HepG2 (cell line): ENCODE data around the gene SIN3A. TPM values are rescaled to one million over a fixed set of nuclear protein-coding genes. Genes with fewer than 3 reads are reported as not detected.
A peak's percentile ranks its signal among the peaks of the same experiment; 100 is the strongest.

Experiments
- ATAC-seq: fragments of 200-7000 bp; cut with Tn5 transposase; 3 replicates; pipeline ENCODE4 v1.9.1; 2020; ENCODE audit warnings: mild to moderate bottlenecking, moderate library complexity
- BruUV-seq: library from RNA; stranded (reverse); fragments of 400-500 nt; replicated peaks from 2 replicates; lab custom pipeline; 2021; lab: Mats Ljungman, UMichigan
- CTCF ChIA-PET: fragments of 300-600 bp; formaldehyde crosslinking; extraction: SDS; loops from one replicate; lab custom pipeline; 2021; ENCODE audit warnings: low total read pairs, inconsistent platforms, low intra/inter-chr PET ratio; lab: Yijun Ruan, JAX
- POLR2A ChIA-PET: fragments of 350-600 bp; sonication (Branson Sonifier 250); formaldehyde crosslinking; loops from one replicate; lab custom pipeline; 2020; ENCODE audit warnings: antibody characterized with exemption, inconsistent platforms; lab: Yijun Ruan, JAX
- DNase-seq: peaks from one replicate; pipeline ENCODE4 v3.0.0-alpha.2; 2015; ENCODE audit warnings: low spot score
- FAIRE-seq: peaks from 3 replicates; lab custom pipeline; 2011; peaks lifted over from hg19 to GRCh38; lab: Jason Lieb, UNC
- H2AFZ ChIP-seq: one replicate; pipeline ENCODE4 v1.6.1; 2011; ENCODE audit warnings: low read length, inconsistent platforms
- H3K27ac ChIP-seq: fragments of 300-600 bp; 3 replicates; pipeline ENCODE4 v1.8.0; 2011; ENCODE audit warnings: mixed run types, mild to moderate bottlenecking, mixed read lengths, low read length, inconsistent platforms; ENCODE audit not compliant: insufficient read depth; ENCODE audit errors: extremely low read length
- H3K27me3 ChIP-seq, 2 experiments: fragments of 200-600 bp in 1 of 2; 2 replicates in 1 of 2; 3 replicates in 1 of 2; pipeline versions ENCODE4 v1.6.0 to v1.8.0; 2011; ENCODE audit warnings: low read length in 2 of 2, mild to moderate bottlenecking in 2 of 2, moderate library complexity in 2 of 2, inconsistent platforms in 1 of 2; ENCODE audit not compliant: insufficient read depth in 2 of 2, control insufficient read depth in 1 of 2
- H3K36me3 ChIP-seq, 2 experiments: fragments of 200-600 bp in 1 of 2; replicated peaks in 1 of 2; 2 replicates in 1 of 2; 3 replicates in 1 of 2; pipeline versions ENCODE4 v1.5.1 to v1.8.0; 2011; ENCODE audit warnings: low read length in 2 of 2, inconsistent platforms in 1 of 2; ENCODE audit not compliant: insufficient read depth in 2 of 2, control insufficient read depth in 1 of 2
- H3K4me1 ChIP-seq: 2 replicates; pipeline ENCODE4 v1.5.1; 2012; ENCODE audit warnings: low read length, inconsistent platforms; ENCODE audit not compliant: insufficient read depth
- H3K4me2 ChIP-seq: 2 replicates; pipeline ENCODE4 v1.6.0; 2011; ENCODE audit warnings: low read depth, low read length, inconsistent platforms
- H3K4me3 ChIP-seq, 3 experiments: fragments of 200-600 bp in 1 of 3; sonication (generic), shearing (Covaris generic) in 1 of 3; replicated peaks in 1 of 3; 2 replicates each; pipeline ENCODE4 v1.5.1; 2011 to 2016; ENCODE audit warnings: low read length in 3 of 3, inconsistent platforms in 2 of 3, low read depth in 2 of 3, mild to moderate bottlenecking in 2 of 3, control low read depth in 1 of 3, mixed read lengths in 1 of 3; ENCODE audit not compliant: insufficient read depth in 1 of 3
- H3K79me2 ChIP-seq: one replicate; pipeline ENCODE4 v1.6.1; 2011; ENCODE audit warnings: low read length, inconsistent platforms; ENCODE audit not compliant: insufficient read depth
- H3K9ac ChIP-seq: 2 replicates; pipeline ENCODE4 v1.6.0; 2011; ENCODE audit warnings: mild to moderate bottlenecking, low read depth, low read length, inconsistent platforms; ENCODE audit not compliant: insufficient read depth
- H3K9me3 ChIP-seq: 2 replicates; pipeline ENCODE4 v1.5.1; 2012; ENCODE audit warnings: mild to moderate bottlenecking, low read length
- H4K20me1 ChIP-seq: 2 replicates; pipeline ENCODE4 v1.6.0; 2011; ENCODE audit warnings: inconsistent platforms, mild to moderate bottlenecking, low read length, moderate library complexity; ENCODE audit not compliant: insufficient read depth
- AGO2 ChIP-seq: fragments of 200-400 bp; formaldehyde crosslinking; optimal IDR thresholded peaks from 2 replicates; pipeline ENCODE3; 2017; ENCODE audit warnings: mild to moderate bottlenecking, low read depth, low read length, moderate library complexity
- AHDC1 ChIP-seq: sonication (generic); formaldehyde crosslinking; IDR thresholded peaks from 2 replicates; pipeline ENCODE4 v1.5.1; 2020; ENCODE audit warnings: mild to moderate bottlenecking, missing genetic modification reagents, borderline replicate concordance
- SAP130 ChIP-seq: IDR thresholded peaks from 2 replicates; pipeline ENCODE4 v1.6.1; 2016; ENCODE audit warnings: low read depth
- TRIM24 ChIP-seq: sonication (generic); formaldehyde crosslinking; IDR thresholded peaks from 2 replicates; pipeline ENCODE4 v1.8.0; 2022; ENCODE audit warnings: mild to moderate bottlenecking, missing genetic modification reagents
- WGBS: methylation state at CpG from one replicate; pipeline ENCODE4 v1.1.6; 2017; ENCODE audit warnings: low lambda C conversion rate; 5-methylcytosine and 5-hydroxymethylcytosine counted together
- in situ Hi-C: cut with HindIII; loops from 2 replicates; pipeline ENCODE4 v1.10.0; 2017; ENCODE audit warnings: low pct_unique_long_range_greater_than_20kb; ENCODE audit not compliant: extremely low pct_ligation_motif_present
- intact Hi-C: fragments of 100-400 bp; cut with micrococcal nuclease; formaldehyde crosslinking; loops from one replicate; pipeline ENCODE4 v1.10.0; 2022; ENCODE audit not compliant: unreplicated experiment
- polyA plus RNA-seq, 8 experiments: library from polyadenylated mRNA; depleted of rRNA in 3 of 8; stranded (reverse) in 7 of 8; unstranded in 1 of 8; fragments of >200 nt; fragmentation: Illumina TruSeq in 4 of 8; extraction: Trizol in 4 of 8; gene quantifications; 2 replicates each; pipeline versions ENCODE4 v1.2.1 to v1.2.3, GENCODE V29; 2011 to 2016; ENCODE audit warnings: low read depth in 4 of 8, missing spikeins in 1 of 8, mixed read lengths in 1 of 8; ENCODE audit not compliant: insufficient read depth in 1 of 8
- total RNA-seq, 5 experiments: library from RNA; depleted of rRNA; stranded (reverse); fragments of >200 nt; fragmentation: Illumina TruSeq; extraction: Trizol; gene quantifications; 2 replicates each; pipeline ENCODE4 v1.2.3, GENCODE V29; 2016; ENCODE audit warnings: low read depth in 1 of 5
- TF ChIP-seq, protein P1 (sequence below): sonication (generic); formaldehyde crosslinking; IDR thresholded peaks from 2 replicates; pipeline ENCODE4 v1.4.0; 2020; ENCODE audit warnings: missing genetic modification reagents

Gene SIN3A
- total and polyA plus RNA-seq, 2 of the 13 experiments (the other 11 are each of a cell fraction or from before 2014, with no cell fraction given), result 16.1 to 28.1 TPM

DNA sequence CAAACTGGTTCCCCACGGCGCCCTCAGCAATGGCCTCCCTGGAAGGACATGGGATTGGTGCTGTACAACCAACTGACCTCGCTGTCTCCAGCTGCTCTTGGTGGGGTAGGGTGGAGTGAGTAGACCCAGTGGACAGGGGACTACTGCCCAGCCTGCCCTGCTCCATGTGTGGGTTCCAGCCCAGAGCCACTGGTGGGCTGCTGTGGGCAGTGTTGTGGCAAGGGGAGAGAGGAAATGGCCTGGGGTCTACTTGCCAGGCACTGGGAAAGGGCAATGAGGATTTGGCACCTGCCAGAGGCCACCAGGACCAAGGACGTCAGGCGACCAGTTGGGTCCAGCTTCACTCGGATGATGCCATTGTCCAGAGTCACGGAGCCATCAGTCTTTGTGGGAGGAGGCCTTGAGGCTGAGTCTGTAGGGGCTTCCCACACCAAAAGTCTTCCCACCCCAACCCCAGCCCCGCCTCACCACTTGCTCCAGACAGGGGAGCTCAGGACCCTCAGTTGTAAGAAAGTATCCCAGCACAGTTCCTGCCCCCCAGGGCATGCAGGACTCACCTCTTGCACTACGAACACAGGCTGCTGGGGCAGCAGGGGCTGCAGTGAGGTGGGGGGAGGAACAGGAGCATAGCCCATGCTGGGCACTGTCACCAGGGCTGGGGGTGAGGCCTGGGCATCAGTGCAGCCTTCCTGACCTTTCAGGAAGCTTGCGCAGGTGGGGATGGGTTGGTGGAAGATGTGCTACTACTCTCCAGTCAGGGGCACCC, 92.5 kb downstream of the SIN3A start:
- Histone ChIP-seq H3K4me2 (no peak overlapping the region), H3K9ac (no peak overlapping the region), H3K4me1 (peaks cover 2% of the 10 kb centered on the region), H3K4me3 (no peak overlapping the region), H3K36me3 (peaks cover 14 to 27% of the 10 kb centered on the region in 2 experiments; a peak in 4 of 5 replicates), H3K9me3 (no peaks in the 10 kb centered on the region), H4K20me1 (no peaks in the 10 kb centered on the region), H3K27me3 (no peaks in the 10 kb centered on the region), H3K27ac (no peak overlapping the region), H3K79me2 (no peaks in the 10 kb centered on the region), H2AFZ (no peak overlapping the region)
- POLR2A ChIA-PET, result interaction anchor here (2.1 kb wide), 1 partner anchor 10 kb away, joined by 10 read pairs; the partner anchor contains the start of gene MAN2C1
- in situ Hi-C loops, result no loop called here
- TF ChIP-seq SAP130 (CRISPR knock-in tag), result no peak
- TF ChIP-seq TRIM24 (CRISPR knock-in tag), result no peak
- TF ChIP-seq, protein P1, sequence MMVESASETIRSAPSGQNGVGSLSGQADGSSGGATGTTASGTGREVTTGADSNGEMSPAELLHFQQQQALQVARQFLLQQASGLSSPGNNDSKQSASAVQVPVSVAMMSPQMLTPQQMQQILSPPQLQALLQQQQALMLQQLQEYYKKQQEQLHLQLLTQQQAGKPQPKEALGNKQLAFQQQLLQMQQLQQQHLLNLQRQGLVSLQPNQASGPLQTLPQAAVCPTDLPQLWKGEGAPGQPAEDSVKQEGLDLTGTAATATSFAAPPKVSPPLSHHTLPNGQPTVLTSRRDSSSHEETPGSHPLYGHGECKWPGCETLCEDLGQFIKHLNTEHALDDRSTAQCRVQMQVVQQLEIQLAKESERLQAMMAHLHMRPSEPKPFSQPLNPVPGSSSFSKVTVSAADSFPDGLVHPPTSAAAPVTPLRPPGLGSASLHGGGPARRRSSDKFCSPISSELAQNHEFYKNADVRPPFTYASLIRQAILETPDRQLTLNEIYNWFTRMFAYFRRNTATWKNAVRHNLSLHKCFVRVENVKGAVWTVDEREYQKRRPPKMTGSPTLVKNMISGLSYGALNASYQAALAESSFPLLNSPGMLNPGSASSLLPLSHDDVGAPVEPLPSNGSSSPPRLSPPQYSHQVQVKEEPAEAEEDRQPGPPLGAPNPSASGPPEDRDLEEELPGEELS, result no peak
- peak; percentile 21 for TF ChIP-seq AGO2
- TF ChIP-seq AHDC1, result no peak
- CTCF ChIA-PET, result no interaction called here
- FAIRE-seq (no peak), ATAC-seq (no peak), DNase-seq (no peak)
- no TSS peak for BruUV-seq
- 94% methylated on average over 5 of the region's 10 CpGs for whole genome bisulfite sequencing
- intact Hi-C loops, result no loop called here
